Large intestine (tissue), 3 donors: Measurements from ENCODE around the gene EYS. TPM values are rescaled to one million over a fixed set of nuclear protein-coding genes. Genes with fewer than 3 reads are reported as not detected.

Source experiments
- DNase-seq, 2 donors: peaks; one replicate each; pipeline versions ENCODE4 v3.0.0 to v3.0.0-alpha.2; 2013
- H3K27ac ChIP-seq: one replicate; pipeline ENCODE4 v1.5.1; 2013; ENCODE audit warnings: low read length
- H3K27me3 ChIP-seq: 2 replicates; pipeline ENCODE4 v1.6.1; 2013; ENCODE audit warnings: low read length; ENCODE audit not compliant: control insufficient read depth, insufficient read depth
- H3K36me3 ChIP-seq: 2 replicates; pipeline ENCODE4 v1.6.1; 2013; ENCODE audit warnings: low read length; ENCODE audit not compliant: control insufficient read depth, insufficient read depth
- H3K4me1 ChIP-seq: one replicate; pipeline ENCODE4 v1.6.1; 2013; ENCODE audit warnings: low read length; ENCODE audit not compliant: control insufficient read depth, insufficient read depth
- H3K4me3 ChIP-seq: one replicate; pipeline ENCODE4 v1.5.1; 2013; ENCODE audit warnings: low read length
- H3K9me3 ChIP-seq: one replicate; pipeline ENCODE4 v1.6.1; 2013; ENCODE audit warnings: mild to moderate bottlenecking, low read depth, low read length, moderate library complexity; ENCODE audit not compliant: control insufficient read depth
- WGBS: methylation state at CpG from one replicate; pipeline ENCODE4 v1.1.5; 2013; ENCODE audit warnings: low lambda C conversion rate; ENCODE audit not compliant: insufficient coverage; 5-methylcytosine and 5-hydroxymethylcytosine counted together
- polyA plus RNA-seq: library from polyadenylated mRNA; unstranded; fragments of 120-200 nt; gene quantifications from one replicate; pipeline ENCODE4 v1.2.1, GENCODE V29; 2013

The EYS gene
- polyA plus RNA-seq, 1 donor = 0.76 TPM

DNA sequence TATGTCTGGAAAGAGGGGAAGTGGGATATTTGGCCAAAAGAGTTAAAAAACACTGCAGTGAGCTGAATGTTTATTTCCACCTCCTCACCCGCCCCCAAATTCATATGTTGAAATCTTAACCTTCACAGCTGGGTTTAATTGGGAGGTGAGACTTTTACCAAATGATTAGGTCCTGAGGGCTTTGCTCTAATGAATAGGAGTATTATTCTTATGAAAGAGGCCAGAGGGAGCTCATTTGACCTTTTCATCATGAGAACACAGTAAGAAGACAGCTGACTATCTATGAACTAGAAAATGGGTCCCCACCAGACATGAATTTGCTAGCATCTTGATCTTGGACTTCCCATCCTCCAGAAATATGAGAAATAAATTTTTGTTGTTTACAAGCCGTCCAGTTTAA, 1042.5 kb downstream of the EYS start:
- no peaks in the 10 kb centered on the region for H3K36me3 ChIP-seq
- no peak for DNase-seq
- H3K4me1 ChIP-seq = no peaks in the 10 kb centered on the region
- H3K9me3 ChIP-seq = no peaks in the 10 kb centered on the region
- H3K4me3 ChIP-seq = no peak overlapping the region
- H3K27ac ChIP-seq = no peak overlapping the region
- H3K27me3 ChIP-seq = no peaks in the 10 kb centered on the region
- WGBS = no CpG with 5 or more reads among the region's 2 CpGs

DNA sequence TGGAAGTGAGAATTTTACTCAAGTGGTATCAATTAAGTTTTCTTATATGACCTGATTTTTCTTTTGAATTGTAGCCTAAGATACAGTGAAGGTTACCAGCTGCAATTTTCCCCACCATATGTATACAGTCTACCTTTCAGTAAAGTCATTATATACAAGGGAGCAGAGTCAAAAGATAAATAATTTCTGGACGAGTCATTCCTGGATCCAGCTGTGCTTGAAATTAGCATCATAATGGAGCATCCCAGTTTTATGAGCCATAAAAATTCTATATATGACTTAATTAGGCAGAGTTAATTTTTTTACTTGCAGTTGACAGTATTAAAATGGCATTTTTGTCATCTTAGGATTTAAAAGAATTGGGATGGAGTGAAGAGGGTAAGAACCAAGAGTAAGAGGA, 1063.0 kb downstream of the EYS start:
- Histone ChIP-seq H3K27me3 (no peaks in the 10 kb centered on the region), H3K9me3 (no peaks in the 10 kb centered on the region), H3K4me3 (no peak overlapping the region), H3K4me1 (no peaks in the 10 kb centered on the region), H3K27ac (no peak overlapping the region), H3K36me3 (no peaks in the 10 kb centered on the region)
- WGBS = no CpG with 5 or more reads among the region's 1 CpG
- no peak for DNase-seq

DNA sequence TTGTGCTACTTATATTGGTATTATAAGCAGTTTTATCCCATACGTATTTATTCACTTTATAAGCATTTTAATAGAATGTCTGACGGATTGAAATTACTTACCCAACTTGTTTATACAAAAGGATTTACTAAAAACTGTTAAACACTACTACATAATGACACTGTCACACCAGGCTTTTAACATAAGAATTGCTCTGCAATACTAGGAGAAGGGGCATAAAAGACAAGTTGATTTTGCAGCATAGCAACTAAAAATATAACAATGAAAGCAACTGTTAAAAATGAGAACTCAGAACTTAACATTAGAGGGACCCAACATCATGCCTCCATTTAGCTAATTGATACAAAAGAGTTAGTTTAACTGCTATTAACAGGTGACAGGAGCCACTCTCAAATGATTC, 1076.1 kb downstream of the EYS start:
- 65% methylated on average over 2 of the region's 2 CpGs for WGBS
- Histone ChIP-seq H3K27me3 (no peaks in the 10 kb centered on the region), H3K27ac (no peak overlapping the region), H3K9me3 (no peaks in the 10 kb centered on the region), H3K4me3 (no peak overlapping the region), H3K36me3 (no peaks in the 10 kb centered on the region), H3K4me1 (no peaks in the 10 kb centered on the region)
- DNase-seq = no peak

DNA sequence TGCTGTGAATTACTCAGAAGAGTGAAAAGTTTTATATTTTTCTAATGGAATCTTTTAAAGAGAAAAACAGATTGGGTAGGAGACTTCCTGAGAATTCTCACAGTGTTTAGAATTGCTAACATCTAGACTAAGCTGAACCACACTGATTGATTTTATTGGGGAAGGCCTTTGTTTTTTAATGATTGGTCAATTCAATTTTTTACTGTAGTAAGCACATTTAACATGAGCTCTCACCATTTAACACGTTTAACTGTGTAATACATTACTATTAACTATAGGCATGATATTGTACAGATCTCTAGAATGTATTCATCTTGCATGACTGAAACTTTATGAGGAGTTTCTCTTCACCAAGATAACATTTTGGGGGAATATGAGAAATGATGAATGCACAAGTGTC, 1084.1 kb downstream of the EYS start:
- H3K27me3 ChIP-seq = no peaks in the 10 kb centered on the region
- no peak overlapping the region for H3K27ac ChIP-seq
- no peaks in the 10 kb centered on the region for H3K9me3 ChIP-seq
- H3K36me3 ChIP-seq = no peaks in the 10 kb centered on the region
- H3K4me3 ChIP-seq = no peak overlapping the region
- no CpG with 5 or more reads among the region's 1 CpG for WGBS
- DNase-seq = no peak
- H3K4me1 ChIP-seq = no peaks in the 10 kb centered on the region

DNA sequence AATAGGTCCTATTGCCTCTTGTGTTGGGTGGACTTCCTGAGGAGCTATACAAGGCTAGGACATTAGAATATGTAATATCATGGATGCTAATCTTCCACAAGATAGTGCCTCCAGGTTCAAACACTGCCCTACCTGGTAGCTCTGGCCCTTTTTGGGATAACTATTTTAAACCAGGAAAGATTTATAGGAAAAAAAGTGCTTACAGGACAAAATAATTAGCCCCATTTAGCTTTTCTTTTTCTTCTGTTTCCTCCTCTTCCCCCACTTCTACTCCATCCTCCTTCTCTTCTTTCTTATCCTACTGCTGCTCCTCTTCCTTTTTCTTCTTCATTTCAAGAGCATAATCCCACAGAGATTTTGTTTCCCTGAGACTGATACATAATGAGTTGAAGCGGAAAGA, 1104.0 kb downstream of the EYS start:
- H3K4me1 ChIP-seq = no peaks in the 10 kb centered on the region
- H3K27me3 ChIP-seq = no peaks in the 10 kb centered on the region
- H3K36me3 ChIP-seq = no peaks in the 10 kb centered on the region
- WGBS = no CpG with 5 or more reads among the region's 1 CpG
- no peaks in the 10 kb centered on the region for H3K9me3 ChIP-seq
- no peak overlapping the region for H3K4me3 ChIP-seq
- DNase-seq = no peak
- H3K27ac ChIP-seq = no peak overlapping the region

DNA sequence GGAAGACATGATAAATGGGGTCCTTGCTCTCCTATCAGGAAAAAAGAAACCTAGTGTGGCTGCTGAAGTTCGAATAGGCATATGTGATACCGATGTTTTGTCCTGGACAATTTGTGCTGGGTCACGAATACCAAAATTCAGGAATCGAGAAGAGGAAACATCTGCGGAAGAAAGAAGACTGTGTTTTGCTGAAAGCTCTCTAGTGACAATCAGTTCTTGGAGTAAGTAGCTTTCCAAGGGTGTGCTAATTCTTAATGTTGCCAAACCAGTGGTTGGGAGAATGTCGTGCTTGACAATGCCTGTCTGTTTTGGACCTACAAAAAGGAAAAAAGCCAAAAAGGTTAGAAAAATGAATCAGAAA, 1115.4 kb downstream of the EYS start:
- DNase-seq = no peak
- H3K9me3 ChIP-seq = no peaks in the 10 kb centered on the region
- no peak overlapping the region for H3K4me3 ChIP-seq
- H3K27ac ChIP-seq = no peak overlapping the region
- WGBS = 56% methylated on average over 2 of the region's 6 CpGs
- no peaks in the 10 kb centered on the region for H3K36me3 ChIP-seq
- H3K4me1 ChIP-seq = no peaks in the 10 kb centered on the region
- H3K27me3 ChIP-seq = no peaks in the 10 kb centered on the region

DNA sequence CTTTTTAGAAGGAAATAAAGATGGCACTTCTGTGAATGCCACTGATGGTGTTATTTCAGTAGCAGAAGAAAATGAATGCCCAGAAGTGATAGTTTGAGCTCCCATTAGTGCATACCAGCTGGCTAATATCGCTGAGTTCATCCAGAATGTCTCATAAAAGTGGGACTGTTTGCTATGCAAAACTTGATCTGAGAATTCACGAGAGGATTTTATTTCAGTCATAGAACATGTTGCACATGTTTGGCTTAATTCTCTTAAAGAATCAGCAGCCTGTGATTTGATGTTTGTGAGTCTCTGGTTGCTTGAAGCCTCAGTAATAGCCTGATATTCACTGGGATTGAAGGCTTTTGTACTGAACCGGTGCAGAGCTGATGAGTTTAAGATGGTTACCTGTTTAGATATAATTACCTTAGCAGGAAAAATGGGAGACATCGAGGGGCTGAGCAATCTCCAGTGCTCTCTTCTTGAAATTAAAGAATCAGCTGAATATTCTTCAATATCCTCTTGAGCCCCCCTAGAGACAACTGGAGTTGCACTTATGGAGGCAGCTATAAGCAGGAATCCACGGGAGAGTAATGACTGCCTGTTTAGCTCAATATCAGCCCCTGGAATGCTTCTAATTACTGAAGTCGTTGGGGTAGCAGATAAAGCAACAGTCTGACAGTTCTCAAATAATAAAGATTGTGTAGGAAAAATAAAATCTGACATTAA, 1115.9 kb downstream of the EYS start:
- WGBS = 83% methylated on average over 1 of the region's 6 CpGs
- H3K4me1 ChIP-seq = no peaks in the 10 kb centered on the region
- H3K27ac ChIP-seq = no peak overlapping the region
- no peak for DNase-seq
- no peaks in the 10 kb centered on the region for H3K27me3 ChIP-seq
- H3K4me3 ChIP-seq = no peak overlapping the region
- no peaks in the 10 kb centered on the region for H3K9me3 ChIP-seq
- no peaks in the 10 kb centered on the region for H3K36me3 ChIP-seq

DNA sequence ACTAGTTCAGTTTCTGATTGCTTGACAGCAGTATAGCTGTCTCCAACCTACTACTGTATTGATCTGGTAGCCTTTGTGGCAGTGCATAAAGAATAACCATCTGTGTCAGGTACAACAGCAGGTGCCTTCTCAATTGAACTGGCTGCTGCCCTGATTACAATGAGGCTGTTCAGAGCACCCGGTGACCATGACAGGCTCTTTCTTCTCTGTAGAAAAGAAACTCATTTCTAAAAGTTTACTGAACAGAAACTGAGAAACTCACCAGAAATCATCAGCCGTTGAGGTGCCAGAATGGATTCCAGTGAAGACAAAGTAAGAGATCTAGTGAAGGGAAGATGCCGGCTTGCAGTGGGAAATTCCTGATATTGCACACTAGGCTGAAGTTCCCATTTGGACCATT, 1117.1 kb downstream of the EYS start:
- no peak for DNase-seq
- H3K27me3 ChIP-seq = no peaks in the 10 kb centered on the region
- H3K36me3 ChIP-seq = no peaks in the 10 kb centered on the region
- no peaks in the 10 kb centered on the region for H3K4me1 ChIP-seq
- no CpG with 5 or more reads among the region's 3 CpGs for WGBS
- no peaks in the 10 kb centered on the region for H3K9me3 ChIP-seq
- H3K4me3 ChIP-seq = no peak overlapping the region
- H3K27ac ChIP-seq = no peak overlapping the region

DNA sequence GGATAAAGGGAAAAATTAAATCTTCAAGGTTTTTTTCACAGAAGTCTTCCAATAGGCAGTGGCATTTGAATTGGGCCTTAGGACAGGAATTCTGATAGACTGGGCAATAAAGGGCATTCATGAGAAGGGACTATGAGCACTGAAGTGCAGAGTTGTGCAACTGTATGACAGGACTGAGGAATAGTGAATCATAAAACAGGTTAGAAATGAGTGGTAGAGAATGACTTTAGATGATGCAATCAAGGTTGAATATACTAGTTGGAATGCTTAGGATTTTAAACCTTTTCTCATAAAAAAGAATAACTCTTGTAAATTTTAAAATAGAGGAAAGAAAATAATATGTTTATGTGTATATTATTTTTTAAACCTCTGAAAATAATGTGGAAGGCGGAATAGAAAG, 1126.7 kb downstream of the EYS start:
- Histone ChIP-seq H3K4me1 (no peaks in the 10 kb centered on the region), H3K27ac (no peak overlapping the region), H3K9me3 (no peaks in the 10 kb centered on the region), H3K36me3 (no peaks in the 10 kb centered on the region), H3K27me3 (no peaks in the 10 kb centered on the region), H3K4me3 (no peak overlapping the region)
- WGBS = 100% methylated on average over 1 of the region's 1 CpG
- peak; percentile 7 to 8 for DNase-seq

DNA sequence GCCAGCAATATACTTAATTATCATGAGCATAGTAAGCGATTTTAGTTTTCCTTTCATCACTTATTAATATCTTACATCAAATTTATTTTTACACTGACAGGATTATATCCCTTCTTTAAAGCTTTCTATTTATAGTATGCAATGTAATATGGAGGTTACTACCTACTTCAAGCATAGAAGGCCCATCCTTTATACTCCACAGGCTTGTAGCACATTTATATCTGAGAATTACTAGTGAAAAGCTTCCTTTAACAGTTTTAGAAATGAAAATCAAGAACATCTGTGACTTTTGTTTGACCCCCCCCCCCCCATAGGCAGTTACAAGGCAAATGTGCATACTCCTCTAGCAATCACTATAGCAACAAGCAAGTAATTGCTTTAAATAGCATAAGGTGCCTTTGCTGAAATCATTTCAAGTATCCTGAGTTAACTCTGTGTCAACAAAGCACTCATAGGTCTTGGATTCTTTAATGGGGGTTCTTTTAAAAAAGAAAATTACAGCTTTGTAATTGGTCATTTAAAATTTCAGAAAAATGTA, 1153.7 kb downstream of the EYS start:
- WGBS = 90% methylated on average over 1 of the region's 1 CpG
- H3K27ac ChIP-seq = no peak overlapping the region
- DNase-seq = no peak
- no peaks in the 10 kb centered on the region for H3K27me3 ChIP-seq
- H3K36me3 ChIP-seq = no peaks in the 10 kb centered on the region
- H3K4me3 ChIP-seq = no peak overlapping the region
- no peaks in the 10 kb centered on the region for H3K4me1 ChIP-seq
- no peaks in the 10 kb centered on the region for H3K9me3 ChIP-seq

DNA sequence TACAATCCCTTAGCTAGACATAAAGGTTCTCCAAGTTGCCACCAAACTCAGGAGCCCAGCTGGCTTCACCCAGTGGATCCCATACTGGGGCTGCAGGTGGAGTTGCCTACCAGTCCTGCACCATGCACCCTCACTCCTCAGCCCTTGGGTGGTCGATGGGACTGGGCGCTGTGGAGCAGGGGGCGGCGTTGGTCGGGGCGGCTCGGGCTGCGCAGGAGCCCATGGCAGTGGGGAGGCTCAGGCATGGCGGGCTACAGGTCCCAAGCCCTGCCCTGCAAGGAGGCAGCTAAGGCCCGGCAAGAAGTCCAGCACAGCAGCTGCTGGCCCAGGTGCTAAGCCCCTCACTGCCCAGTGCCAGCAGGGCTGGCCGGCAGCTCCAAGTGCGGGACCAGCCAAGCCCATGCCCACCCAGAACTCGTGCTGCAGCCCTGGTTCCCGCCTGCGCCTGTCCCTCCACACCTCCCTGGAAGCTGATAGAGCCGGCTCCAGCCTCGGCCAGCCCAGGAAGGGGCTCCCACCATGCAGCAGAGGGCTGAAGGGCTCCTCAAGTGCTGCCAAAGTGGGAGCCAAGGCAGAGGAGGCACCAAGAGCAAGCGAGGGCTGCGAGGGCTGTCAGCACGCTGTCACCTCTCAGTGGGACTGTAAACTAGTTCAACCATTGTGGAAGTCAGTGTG, 1159.3 kb downstream of the EYS start:
- H3K9me3 ChIP-seq = peaks cover 6% of the 10 kb centered on the region

More for the DNA sequence above, 1159.3 kb downstream of the EYS start:
- no peaks in the 10 kb centered on the region for H3K4me1 ChIP-seq
- H3K27ac ChIP-seq = no peak overlapping the region
- no peak for DNase-seq
- no peaks in the 10 kb centered on the region for H3K27me3 ChIP-seq
- H3K36me3 ChIP-seq = no peaks in the 10 kb centered on the region
- no peak overlapping the region for H3K4me3 ChIP-seq
- no CpG with 5 or more reads among the region's 20 CpGs for WGBS
